NCI-H1048 (cell line): Measurements from ENCODE around the gene CSNK1G1.
A peak's percentile ranks its signal among the peaks of the same experiment; 100 is the strongest.

Source experiments
- DNase-seq: peaks from one replicate; lab custom pipeline; 2025; lab: John Stamatoyannopoulos, UW

Gene CSNK1G1

DNA sequence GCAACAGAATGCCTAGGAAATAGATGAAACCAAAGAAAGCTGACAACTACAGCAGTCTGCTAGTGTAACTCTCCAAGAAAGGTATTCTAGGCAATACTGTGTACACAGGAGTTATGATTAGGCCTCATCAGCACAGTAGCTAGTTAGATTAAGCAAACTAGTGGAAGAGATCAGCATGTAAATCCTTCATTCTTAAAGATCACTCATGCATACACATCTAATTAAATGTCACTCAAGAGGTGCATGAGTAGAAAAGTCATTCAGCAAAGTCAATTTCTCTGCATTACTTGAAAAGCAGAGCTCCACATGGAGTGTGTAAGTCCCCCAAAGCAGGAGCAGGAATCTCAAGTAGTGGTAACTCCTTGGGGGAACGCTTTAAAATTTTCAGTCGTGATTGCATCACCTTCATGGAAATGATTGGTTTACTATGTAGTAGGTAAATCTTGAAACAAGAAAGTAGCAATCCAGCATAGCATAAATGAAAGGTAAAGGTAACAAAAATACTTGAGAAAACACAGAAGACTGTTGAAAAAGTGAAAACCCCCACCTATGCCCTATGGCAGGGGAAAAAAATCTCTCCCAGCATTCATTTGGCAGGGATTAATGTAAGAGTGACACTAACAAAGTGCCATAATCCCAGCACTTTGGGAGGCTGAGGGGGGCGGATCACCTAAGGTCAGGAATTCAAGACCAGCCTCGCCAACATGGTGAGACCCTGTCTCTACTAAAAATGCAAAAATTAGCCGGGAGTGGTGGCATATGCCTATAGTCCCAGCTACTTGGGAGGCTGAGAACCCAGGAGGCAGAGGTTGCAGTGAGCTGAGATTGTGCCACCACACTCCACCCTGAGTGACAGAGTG lies 163.8 kb downstream of the CSNK1G1 start:
- DNase-seq: no peak

DNA sequence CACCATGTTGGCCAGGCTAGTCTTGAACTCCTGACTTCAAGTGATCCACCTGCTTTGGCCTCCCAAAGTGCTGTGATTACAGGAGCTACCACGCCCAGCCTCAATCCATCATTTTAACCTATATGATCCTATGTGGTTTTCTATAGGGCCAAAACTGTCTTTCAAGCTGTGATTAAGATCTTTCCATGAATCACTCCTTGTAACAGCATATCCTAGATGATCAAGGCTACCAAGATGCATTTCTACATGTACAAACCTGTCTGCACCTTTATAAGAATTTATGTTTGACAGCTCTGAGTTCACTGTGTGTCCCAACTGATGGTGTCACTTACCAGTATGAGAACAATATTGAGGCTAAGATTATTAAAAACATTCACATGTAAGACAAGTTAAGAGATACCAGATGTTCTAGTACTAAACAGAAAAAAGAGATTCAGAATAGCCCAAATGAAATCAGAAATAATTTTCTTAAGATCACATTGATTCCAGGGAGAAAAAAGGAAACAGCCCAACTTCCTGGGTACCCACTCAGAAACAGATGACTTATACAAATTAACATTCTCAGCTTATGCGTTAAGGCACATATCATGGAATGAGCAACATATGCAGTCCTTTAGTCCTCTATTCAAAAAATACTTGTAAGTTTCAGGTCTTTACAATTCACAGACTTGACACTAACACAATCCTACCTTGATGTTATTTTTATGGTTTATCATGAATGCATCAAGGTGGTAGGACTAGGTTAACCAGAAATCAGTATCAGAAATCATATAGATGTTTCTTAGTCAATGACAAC lies 168.4 kb downstream of the CSNK1G1 start:
- DNase-seq: no peak

DNA sequence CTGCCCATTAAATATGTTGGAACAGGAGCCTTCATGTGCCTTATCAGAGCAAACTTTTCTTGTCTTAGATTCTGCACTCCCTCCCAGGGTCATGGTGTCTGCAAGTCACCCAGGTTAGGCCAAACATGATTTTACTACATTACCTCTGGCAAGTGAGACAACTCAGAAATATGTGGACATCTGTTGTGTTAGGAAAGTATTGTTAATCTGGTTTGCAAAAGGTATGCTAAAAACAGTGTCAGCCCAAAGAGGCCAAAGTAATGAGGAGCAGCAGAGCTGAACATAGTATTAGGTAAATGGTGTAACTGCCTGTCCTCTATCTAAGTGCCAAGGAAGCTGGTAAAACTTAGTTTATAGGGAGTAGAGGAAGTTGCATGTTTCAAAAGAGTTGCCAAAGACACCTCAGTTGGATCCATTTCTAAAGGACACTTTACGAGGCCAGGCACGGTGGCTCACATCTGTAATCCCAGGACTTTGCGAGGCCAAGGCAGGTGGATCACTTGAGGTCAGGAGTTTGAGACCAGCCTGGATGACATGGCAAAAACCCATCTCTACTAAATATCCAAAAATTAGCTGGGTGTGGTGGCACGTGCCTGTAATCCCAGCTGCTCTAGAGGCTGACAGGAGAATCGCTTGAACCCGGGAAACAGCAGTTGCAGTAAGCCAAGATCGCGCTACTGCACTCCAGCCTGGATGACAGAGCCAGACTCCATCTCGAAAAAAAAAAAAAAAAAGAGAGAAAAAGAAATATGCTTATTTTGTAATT lies 170.6 kb downstream of the CSNK1G1 start:
- DNase-seq: no peak

DNA sequence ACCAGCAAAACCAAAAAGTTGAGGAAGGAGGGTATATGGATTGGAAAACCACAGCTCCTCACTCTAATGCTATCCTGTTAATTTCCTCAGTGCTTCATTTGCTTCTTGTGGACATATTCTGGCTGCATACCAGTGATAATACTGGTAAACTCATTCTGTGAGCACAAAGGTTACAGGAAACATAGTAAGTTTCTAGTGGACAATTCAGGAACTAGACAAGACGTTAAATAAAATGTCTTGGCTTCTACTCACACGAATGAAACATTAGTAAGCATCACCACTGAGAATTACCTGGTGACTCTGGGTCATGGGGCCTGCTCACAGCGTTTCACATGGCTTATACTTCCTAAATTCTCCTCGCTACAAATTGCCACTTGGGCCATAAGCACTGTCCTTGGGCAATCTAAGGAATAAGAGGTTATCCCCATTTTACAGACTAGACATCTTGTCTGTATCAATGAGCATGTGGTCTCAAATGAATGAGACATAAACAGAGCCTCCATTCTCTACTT lies 173.1 kb downstream of the CSNK1G1 start:
- DNase-seq: no peak

DNA sequence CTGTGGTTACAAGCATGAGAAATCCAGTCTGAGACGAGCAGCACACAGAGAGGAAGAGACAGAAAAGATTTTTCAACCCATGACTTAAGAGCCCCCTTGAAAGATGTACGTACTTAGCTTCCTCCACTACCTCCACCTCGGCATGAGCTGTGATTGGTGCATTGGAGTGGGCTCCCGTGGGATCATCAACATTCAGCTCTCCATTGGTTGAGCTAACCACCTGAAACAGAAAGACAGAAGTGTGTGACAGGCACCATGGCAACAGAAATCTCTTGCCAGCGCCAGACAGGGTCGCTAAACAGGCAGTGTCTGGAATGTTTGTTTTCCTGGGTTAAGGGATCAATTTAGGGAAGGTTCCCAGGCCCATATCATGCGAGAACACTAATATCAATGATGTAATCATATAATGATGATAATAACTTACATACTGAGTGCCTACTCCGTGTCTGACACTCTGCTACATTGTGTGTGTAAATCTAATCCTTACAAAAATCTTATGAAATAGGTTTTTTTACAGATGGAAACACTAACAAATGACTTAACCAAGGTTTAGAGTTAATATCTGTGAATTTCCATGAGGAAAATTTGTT lies 175.6 kb downstream of the CSNK1G1 start:
- DNase-seq: no peak

DNA sequence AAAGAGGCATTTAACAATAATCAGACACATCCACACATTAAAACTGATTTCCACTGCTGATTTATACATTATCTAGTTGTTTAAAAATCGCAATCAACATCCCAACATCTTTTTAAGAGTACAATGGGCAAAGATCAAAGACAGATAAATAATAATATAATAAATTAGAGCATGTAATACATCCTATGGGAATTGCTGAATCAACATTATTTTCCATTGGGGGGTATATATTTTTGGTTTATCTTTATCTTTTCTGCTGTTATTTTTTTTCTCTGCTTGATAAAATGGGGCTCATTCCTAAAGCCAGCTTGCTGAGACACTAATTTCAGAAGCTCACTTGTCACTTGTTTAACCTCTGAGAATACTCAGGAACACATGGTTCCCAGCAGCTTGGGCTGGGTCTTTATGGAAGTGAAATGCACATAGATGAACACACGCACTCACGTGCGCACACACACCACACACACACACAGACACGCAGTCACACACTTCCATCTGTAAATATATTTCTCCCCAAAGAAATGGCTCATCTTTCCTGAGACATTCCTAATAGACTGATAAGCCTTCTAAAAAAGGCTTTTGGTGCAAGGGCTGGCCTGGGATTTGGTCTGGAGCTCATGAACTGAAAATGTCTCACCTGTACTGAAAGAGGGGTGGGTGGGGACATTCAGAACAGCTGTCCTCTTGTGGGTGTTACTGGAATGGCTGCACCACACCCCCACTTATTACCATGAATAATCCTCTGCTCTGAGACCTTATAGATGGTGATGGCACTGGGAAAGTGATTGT lies 189.7 kb downstream of the CSNK1G1 start:
- DNase-seq: no peak

DNA sequence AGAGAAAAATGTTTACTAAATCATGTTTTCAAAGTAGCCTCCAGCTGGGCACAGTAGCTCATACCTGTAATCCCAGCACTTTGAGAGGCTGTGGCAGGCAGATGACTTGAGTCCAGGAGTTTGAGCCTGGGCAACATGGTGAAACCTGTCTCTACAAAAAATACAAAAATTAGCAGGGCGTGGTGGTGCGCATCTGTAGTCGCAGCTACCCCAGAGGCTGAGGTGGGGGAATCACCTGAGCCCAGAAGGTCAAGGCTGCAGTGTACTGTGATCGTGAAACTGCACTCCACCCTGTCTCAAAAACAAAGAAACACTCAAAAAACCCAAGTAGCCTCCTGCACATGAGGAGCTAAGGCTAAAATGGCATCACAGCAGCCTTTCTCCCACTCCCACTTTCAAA lies 191.5 kb downstream of the CSNK1G1 start:
- no peak for DNase-seq

DNA sequence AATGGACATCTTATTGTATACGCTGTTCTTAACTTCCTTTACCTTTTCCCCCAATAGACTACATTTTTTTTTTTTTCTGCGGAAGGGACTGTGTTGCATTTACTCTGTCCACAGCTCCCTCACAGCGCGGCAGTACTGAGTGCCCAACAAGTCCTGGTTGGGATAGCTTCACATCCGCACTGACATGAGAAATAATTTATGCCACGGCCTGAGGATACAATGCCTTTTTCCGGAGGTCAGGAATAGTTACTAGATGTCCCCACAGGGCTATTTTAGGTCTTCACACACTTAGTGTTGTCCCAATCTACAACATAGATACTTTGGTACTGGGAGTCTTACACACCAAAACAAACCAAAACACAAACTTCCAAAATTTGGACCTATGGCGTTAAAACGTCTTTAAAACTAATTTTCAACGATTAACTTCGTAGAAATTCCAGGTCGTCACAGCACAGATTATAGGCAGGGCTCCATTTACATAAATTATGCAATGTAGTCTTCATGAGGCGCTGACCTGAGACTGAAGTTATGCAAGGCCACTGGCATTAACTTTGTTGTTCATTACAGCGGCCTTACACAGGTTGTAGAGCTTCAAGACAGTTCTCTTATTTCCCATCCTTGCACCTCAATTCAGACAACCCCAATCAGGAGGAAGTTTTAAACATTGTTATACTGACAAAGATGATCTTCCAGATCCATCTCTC lies 192.2 kb downstream of the CSNK1G1 start:
- no peak for DNase-seq

DNA sequence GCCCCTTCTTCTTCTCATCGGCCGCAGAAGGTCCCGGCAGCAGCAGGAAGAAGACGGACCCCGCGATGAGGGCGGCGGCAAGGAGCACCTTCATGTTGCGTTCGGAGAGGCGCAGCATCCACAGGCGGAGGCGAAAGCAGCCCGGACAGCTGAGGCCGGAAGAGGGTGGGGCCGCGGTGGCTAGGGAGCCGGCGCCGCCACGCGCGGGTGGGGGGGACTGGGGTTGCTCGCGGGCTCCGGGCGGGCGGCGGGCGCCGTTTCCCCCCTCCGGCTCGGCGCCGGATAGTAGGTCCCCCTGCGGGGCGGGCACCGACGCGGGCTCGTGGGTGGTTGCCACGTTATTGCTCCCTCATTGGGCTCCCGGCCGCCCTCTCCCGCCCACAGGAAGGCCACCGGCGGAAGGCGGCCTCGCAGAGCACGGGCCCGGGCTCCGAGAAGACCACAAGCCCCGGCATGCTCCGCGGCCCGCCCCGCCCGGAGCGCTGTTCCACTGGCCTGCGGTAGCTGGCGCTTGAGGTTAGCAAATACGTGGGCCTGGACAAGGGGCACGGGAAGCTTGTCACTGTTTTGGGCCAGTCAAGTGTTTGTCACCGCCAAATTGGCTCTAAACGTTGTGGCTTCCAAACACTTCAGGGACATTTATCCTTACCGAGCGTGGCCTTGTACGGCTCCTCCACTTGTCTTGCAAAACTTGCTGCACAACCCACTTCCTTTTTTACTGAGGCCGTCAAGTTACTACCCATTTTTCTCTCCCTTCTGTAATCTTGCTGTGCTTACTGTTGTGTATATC lies 192.9 kb downstream of the CSNK1G1 start, which contains the start of gene PPIB:
PPIB (minus strand) TSS at position 154 of the 790 bp plus-strand sequence; CDS start at position 118, 36 bp downstream.
- DNase-seq: peak; percentile 89

DNA sequence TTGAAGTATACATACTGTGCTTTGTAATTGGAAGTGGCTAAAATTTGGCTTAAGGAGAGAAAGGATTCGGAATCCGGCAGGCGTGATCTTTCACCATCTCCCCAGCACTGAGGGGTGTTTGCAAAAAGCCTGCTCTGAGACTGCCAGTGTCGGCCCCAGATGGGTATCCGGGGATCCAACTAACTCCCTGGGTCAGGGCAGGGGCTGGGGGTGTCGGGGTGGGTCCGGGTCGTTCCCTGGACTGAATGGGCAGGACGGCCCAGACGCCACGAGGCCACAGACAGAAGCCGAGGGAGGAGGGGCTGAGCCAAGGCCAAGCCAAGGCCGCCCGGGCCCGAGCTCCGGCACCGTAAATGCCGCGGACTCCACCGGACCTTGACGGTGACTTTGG lies 193.5 kb downstream of the CSNK1G1 start:
- no peak for DNase-seq

DNA sequence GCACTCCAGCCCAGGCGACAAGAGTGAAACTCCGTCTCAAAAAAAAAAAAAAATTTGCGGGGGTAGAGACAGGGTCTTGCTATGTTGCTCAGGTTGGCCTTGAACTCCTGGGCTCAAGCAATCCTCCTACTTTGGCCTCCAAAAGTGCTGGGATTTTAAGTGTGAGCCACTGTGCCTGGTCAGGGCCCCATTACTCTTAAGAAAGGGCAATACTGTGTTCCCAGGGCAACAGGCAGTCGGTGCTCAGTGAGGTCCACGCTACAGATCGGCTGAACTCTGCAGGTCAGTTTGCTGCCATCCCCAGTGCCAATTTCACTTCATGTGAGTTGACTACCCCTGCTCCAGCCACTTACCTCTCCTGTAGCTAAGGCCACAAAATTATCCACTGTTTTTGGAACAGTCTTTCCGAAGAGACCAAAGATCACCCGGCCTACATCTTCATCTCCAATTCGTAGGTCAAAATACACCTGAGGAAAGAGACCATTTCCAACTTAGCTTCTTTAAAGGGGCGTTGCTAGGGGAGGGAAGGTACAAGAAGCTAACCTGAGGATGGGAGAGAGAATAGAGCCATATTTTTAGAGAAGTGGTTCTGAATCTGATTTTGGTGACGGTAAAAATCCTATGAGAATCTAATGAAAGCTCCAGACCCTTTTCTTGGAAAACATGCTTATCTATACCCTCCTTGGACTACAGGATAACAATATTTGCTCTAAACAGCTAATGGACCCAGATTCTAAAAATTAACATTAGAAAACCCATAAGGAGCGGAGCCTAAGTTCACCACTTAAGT lies 194.1 kb downstream of the CSNK1G1 start:
- DNase-seq: no peak

DNA sequence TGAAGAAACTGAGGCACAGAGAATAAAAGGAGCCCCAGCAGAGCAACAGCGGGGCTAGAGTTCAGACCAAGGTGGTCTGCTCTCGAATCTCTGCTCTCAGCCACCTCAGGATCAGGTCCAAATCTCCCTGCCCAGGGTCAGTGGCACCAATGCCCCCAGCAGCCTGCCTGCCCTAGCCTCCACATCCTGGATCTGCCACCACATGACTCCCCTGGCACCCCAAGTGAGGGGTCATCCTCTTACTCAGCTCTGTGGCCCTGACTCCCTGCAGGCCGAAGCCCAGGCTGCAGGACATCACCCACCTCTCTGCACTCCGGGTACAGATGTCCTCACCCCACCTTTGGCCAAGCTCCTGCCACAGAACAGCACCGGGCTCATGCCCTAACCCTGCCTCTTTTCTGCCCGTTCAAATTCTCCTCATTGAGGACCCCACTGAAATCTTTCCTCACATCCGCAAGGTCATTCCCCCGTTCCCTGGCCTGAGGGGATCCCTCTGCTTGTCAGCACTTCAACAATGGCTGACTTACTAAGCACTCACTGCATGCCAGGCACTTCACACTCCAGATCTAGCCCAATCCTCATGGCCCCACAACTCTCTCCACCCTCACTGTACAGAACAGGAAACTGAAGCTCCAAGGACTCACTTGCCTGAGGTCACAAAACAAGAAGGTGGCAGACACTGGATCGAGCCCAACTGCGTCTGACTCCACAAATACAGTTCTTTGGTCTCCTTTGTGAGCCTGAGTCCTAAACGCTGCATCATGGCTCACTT lies 197.4 kb downstream of the CSNK1G1 start:
- no peak for DNase-seq

DNA sequence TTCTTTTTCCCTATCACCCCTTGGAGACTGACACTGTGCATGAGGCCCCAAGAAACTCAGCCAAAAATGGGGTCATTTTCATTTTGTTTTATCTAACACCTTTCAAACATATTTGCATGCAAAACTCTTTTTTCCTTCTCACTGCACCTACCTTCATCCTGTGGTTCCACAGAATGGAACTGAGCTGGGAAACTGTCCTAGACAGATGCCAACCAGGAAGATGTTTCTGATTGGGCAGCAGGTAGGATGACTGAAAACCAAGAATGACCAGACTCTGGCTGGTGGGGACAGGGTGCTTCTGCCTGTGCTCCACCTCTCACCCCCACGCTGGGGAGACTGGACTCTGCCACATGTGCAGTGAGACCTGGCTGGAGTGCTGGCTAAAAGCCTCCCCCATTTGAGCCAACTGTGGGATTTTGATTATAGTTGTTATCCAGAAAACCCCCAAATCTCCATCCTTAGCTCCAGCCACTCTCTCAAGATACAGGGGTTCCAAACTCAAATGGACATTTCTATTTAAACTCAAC lies 198.3 kb downstream of the CSNK1G1 start:
- no peak for DNase-seq

DNA sequence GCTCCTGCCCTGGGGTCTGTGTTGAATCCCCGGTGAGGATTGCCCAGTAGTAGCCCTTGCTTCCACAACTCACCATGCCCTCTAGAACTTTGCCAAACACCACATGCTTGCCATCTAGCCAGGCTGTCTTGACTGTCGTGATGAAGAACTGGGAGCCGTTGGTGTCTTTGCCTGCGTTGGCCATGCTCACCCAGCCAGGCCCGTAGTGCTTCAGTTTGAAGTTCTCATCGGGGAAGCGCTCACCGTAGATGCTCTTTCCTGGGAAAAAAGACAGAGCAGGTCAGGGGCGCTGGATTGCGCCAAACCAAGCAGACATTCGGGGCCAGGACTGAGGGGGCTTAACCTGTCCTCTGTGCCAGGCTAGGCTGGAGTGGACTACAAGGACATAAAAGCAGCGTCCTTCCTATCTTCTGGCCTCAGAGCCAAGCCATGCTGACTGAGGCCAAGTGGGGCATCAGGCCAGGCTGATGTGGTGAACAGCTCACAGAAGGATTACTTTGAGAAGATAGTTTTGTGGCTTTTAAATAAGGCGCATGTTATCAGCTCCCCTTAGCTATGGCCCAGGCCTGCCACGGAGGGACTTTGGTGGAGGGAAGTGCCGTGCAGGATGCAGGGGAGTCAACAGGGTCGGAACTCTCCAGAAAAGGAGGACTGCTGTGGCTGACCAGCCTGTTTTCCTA lies 199.2 kb downstream of the CSNK1G1 start:
- no peak for DNase-seq

DNA sequence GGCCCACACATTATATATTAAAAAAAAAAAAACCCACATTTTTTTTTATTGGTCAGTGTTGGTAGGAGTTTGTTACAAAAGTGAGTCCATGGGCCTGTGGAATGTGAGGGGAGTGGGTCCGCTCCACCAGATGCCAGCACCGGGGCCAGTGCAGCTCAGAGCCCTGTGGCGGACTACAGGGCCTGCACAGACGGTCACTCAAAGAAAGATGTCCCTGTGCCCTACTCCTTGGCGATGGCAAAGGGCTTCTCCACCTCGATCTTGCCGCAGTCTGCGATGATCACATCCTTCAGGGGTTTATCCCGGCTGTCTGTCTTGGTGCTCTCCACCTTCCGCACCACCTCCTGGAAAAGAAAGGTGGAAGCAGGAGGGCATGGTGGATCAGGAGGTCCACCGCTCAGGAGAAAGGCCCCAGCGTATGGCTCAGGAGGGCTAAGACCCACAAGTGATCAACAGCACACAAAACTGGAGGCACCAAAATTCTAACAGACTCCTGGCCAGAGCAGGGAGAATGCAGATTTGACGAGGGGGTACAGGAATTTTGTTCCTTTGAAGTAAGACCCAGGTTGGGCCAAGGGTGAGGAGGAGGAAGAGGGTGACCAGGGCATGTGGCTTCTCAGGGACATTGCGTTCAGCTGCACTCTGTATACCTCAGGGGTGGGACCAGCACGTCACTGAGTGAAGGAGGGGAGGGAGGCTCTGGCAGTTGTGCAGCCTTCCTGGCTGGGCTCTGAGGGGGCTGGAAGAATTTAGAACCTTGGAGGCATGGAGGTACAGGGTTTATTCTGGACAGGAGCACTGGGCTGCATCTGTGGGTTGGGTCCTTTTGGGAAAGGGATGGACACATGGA lies 199.9 kb downstream of the CSNK1G1 start:
- DNase-seq: no peak
